ENCODE measurements around the gene TCEANC.
"Not testable (repeated sequence)": the region's sequence is repeated elsewhere in the genome, so short reads cannot be mapped to it uniquely, and the experiment has no call there.

Gene TCEANC

GRCh38 chrX:13670197-13670596 lies 17.3 kb downstream of the TCEANC start:
- H3K27ac ChIP-seq = peak overlapping the region; percentile 89
- TF ChIP-seq CTCF (conservative IDR thresholded peaks at IDR 0.05) = no peak

GRCh38 chrX:13673016-13673415 lies 20.1 kb downstream of the TCEANC start:
- no peak for TF ChIP-seq CTCF (conservative IDR thresholded peaks at IDR 0.05)
- no peak overlapping the region for H3K27ac ChIP-seq

- no peak for TF ChIP-seq CTCF (conservative IDR thresholded peaks at IDR 0.05)
- no peak overlapping the region for H3K27ac ChIP-seq
Observed at GRCh38 chrX:13676885-13677284, 23.9 kb downstream of the TCEANC start.

GRCh38 chrX:13679700-13680099 lies 26.8 kb downstream of the TCEANC start:
- not testable (repeated sequence) for H3K27ac ChIP-seq

- TF ChIP-seq CTCF (conservative IDR thresholded peaks at IDR 0.05) = no peak
- no peak overlapping the region for H3K27ac ChIP-seq
Observed at GRCh38 chrX:13681595-13681994, 28.7 kb downstream of the TCEANC start.

GRCh38 chrX:13684361-13684760 lies 31.4 kb downstream of the TCEANC start:
- no peak for TF ChIP-seq CTCF (conservative IDR thresholded peaks at IDR 0.05)
- no peak overlapping the region for H3K27ac ChIP-seq

GRCh38 chrX:13685126-13685763 lies 32.3 kb downstream of the TCEANC start:
- H3K27ac ChIP-seq = 0 out of 2 replicates have a peak overlapping the region, but pooled peaks have one; percentile 22
- no peak for TF ChIP-seq CTCF (conservative IDR thresholded peaks at IDR 0.05)

GRCh38 chrX:13687203-13687602 lies 34.3 kb downstream of the TCEANC start:
- no peak for TF ChIP-seq CTCF (conservative IDR thresholded peaks at IDR 0.05)

More at GRCh38 chrX:13687203-13687602, 34.3 kb downstream of the TCEANC start:
- no peak overlapping the region for H3K27ac ChIP-seq

Data from VCaP (cell line).